Stimulated activated CD4-positive, alpha-beta T cell treated with anti-CD3 and anti-CD28 coated beads, Interleukin-15, amount 100 ng/mL, for 1 hour (primary cell): ENCODE measurements around the gene TSPAN15.

Experiments used
- DNase-seq, 2 donors: peaks; one replicate each; pipeline ENCODE4 v3.0.0-alpha.2; 2020; ENCODE audit warnings: low read depth in 1 of 2, low spot score in 1 of 2

TSPAN15 gene

DNA sequence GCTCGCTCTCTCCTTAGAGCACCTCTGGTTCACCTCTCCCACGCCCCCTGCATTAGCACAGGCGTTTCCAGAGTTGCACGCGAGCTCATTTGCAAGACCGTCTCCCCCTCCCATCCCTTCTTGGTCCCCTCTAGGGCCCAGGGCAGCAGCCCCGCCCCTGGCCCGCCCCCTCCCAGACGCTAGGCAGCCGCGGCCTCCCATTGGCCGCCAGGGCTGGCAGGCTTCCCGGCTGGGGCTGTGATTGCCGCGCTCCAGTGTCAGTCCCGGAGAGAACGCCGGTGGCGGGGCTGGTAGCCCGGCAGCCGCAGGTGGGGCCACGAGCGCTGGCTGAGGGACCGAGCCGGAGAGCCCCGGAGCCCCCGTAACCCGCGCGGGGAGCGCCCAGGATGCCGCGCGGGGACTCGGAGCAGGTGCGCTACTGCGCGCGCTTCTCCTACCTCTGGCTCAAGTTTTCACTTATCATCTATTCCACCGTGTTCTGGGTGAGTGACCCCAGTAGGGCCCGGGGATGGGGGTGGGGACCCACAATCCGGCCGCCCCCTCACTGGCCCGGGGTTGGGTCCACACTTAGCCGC, at the start of gene TSPAN15:
TSS of gene TSPAN15 (plus strand) at position 257 of the 575 bp plus-strand sequence. CDS start at position 387, 130 bp downstream.
- peak; percentile 57 to 69 for DNase-seq

GRCh38 chr10:69402386-69402785, 48.9 kb upstream of the TSPAN15 start:
- no peak for DNase-seq

- no peak for DNase-seq
Measured at GRCh38 chr10:69403066-69403465, 48.2 kb upstream of the TSPAN15 start.

DNA sequence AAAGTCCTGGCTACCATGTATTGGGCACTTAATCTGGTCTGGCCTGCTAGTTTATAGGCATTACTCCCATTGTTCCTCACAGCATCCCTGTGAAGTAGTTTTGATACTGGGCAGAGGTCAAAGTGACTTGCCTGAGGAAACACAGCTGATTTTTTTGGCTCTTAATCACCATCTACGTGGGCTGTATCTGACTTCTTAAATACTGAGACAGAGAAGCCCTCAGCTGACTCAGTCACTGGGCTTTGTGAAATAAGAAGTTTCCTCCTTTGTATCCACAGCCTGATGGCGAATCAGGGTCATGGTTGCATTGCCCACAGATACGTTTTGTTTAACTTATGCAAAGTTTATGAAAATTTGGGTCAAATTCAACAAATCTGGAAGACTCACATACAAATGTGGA, 47.7 kb upstream of the TSPAN15 start:
- no peak for DNase-seq

DNA sequence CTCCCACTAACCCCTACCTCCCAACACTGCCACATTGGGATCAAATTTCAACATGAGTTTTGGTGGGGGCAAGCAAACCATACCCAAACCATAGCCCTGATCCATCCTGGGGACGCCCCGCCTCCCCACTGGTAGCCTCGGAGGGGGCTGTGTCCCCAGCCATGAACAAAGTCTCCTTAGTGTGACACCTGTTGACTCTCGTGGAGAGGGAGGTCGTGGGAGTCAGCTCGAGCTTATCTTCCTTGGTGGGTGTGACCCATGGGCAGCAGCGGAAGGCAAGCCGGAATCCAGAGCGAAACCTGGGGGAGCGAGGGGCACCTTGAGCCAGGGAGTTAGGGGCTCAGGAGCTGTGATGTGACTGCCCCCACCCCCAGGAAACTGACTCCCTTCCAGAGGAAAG, 46.5 kb upstream of the TSPAN15 start:
- DNase-seq = no peak

DNA sequence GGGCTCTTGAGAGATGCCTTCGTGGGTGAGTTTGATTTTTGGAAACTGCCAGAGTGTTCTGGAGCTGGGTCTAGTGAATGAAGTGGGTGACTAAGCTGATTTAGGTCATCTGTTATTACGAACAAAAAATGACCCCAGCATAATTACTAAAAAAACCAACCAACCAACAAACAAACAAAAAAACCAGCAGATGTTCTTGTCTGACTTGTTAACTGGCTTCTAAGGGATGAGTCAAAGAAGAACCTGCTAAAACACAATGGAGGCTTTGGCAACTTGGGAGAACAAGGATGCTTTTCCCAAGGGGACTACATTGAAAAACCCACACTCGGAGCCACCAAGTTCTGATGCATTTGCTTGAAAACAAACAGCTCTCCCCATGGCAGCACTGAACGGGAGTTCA, 46.0 kb upstream of the TSPAN15 start:
- no peak for DNase-seq

DNA sequence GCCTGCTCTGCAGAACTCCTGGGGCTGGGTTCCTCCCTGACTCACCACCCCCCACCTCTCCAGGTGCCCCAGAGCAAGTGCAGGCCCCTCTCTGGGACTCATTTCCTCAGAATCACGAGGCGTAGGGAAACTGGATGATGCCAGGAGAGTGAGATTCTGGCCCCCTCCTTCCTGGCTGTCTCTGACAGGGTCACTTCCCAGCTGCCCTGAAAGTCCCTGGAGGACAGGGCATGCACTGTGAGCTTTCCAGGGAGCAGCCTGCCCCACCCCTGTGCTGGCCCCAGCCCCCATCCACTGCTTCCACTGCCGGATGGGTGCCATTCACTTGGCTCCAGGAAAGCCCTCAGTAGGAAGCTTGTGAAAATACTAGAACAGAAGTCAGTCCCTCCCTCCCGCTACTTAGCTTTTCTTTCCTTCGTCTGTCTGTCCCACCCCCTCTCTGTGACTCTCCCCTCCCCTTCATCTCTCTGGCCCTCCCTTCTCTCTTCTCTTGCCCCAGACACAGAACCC, 44.9 kb upstream of the TSPAN15 start:
- no peak for DNase-seq

- DNase-seq = no peak
Measured at GRCh38 chr10:69406816-69407580, 44.3 kb upstream of the TSPAN15 start.

DNA sequence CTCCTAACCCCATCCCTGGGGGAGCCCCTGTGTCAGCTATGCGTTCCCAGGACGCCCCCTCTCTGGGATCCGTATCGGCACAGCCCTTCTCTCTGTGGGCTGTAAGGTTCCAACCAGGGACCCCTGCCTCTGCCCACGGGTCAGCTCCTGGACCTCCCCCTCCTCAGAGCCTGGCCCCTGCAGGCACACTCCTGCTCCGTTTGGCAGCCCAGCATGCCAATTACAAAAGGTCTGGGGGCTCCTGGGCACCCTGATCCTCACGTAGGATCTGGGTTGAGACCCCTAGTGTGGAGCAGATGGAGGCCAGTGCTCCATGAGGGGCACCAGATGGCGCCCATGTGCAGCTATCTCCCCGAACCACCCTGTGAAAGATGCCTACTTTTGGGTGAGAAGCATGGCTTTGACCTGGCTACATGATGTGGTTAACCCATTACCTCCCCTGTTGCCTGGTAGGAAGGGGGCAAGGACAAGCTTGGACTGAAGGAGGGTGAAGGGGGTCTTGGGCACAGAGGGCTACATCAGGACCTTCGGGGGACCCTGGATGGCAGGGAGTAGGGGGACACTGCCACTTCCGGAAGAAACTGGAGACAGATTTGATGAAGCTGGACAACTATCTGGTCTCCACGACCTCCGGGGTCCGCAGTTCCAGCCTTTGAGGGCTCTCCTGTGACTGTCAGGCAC, 43.5 kb upstream of the TSPAN15 start:
- DNase-seq = no peak

DNA sequence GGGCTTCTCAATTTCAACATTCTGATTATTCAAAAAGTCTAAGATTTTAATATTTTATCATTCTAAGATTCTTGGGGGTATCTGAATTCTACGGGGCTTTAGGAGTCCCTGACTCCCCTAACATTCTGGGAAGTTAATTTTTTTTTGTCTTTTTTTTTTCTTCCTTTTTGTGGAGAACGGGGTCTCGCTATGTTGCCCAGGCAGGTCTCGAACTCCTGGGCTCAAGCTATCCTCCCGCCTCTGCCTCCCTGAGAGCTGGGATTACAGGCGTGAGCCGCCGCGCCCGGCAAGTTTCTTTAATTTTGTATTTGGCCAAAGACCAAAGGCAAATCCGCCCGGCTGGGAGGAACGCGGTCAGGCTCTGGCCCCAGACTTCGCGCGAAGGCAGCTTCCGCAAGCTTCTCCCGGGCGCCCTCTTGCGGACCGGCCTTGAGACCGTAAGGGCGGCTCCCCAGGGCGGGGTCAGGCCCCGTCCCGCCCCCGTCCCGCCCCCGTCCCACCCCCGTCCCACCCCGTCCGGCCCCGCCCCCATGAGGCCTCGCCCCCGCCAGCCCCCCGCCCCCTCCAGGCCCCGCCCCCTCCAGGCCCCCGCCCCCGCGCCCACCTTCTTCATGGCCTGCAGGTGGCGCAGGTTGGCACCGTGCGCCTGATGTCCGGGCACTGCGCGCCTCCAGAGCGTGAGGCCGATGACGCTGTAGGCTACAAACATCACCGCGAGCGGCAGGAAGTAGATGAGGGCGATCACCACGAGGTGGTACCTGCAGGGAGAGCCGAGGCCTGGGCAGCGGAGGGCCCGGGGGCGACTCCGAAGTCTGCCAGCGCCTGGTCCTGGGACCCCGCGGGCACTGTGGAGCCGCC, 42.7 kb upstream of the TSPAN15 start:
- DNase-seq = peak; percentile 82 to 84

GRCh38 chr10:69409176-69409495, 42.1 kb upstream of the TSPAN15 start:
- no peak for DNase-seq

- DNase-seq = no peak
Measured at GRCh38 chr10:69409968-69410367, 41.3 kb upstream of the TSPAN15 start.

DNA sequence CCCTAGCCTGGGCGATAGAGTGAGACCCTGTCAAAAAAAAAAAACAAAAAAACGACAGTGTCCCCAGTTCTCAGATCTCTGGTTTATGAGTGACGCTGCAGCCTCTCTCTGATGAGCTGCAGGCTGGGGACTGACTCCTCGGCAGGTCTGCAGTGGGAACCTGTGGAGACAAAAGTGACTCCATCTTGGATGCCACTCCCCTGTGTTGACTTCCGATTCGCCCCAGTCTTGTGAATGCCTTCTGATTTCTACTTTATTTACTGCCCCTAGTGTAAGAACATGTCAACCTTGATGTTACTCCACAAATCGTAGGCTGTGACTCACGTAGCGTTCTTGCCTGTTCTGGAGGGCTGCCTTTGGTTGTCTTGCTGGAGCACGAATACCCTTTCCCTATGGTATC, 40.8 kb upstream of the TSPAN15 start:
- no peak for DNase-seq

- DNase-seq = no peak
Measured at GRCh38 chr10:69411476-69411875, 39.8 kb upstream of the TSPAN15 start.

GRCh38 chr10:69412232-69412790, 39.0 kb upstream of the TSPAN15 start:
- no peak for DNase-seq

- no peak for DNase-seq
Measured at GRCh38 chr10:69413221-69413865, 37.9 kb upstream of the TSPAN15 start.

DNA sequence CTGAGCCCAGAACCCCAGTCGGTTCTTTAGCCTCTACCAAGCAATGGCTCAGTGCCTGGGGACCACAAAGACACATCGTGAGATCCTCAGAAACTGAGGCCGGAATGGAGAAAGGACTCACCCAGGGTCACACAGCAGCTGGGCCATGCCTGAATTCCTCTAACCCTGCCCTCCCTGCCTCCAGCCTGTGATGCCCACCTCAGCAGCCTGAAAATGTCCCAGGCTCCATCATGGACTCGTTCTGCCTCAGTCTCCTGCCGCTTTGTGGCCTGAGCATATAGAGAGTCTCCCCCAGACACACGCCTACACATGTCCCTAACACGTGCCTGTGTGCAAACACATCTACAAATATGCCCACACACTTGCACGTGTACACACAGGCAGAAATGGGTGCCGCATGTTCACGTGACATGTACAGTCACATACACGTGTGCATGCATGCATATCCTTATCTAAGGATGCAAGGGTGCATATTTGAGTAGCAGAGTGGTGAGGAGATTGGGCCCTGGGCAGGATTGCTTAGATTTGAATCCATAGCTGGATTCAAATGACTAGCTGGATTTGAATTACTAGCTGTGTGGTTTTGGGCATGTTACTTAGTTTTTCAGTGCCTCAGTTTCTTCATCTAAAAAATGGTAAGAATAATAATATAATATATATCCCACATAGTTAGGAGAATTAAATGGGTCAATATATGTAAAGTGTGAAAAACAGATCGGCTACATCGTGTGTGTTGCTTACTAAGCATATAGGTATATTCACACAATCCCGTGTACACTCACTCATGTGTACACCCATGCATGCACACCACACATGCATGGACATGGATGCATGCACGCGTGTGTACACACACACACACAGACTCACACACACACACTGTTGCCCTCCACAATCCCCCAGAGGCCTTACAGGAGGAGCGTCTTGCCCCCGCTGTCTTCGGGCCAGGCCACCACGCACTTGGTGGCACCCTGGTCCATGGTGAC, 36.9 kb upstream of the TSPAN15 start:
- DNase-seq = no peak

DNA sequence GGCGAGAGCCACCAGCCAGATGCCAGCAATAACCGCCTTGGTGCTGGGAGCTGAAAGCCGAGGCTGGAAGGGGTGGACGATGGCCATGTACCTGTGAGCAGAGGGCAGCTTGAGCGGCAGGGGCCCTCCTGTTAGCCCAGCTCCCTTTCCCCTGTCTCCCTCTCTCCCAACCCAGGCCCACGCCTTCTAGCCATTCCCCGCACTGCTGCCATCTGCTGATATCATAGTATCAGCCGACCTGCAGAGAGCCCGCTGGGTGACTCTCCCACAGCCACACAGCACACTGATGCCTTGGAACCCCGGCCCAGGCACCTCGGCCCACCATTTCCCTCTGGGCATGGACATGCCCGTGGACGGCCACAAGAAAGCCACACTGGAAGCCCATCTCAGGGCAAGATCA, 36.2 kb upstream of the TSPAN15 start:
- no peak for DNase-seq

GRCh38 chr10:69415951-69416350, 35.3 kb upstream of the TSPAN15 start:
- DNase-seq = no peak
